Lung (tissue), 16 donors: Measurements from ENCODE around the gene NBPF20. TPM values are rescaled to one million over a fixed set of nuclear protein-coding genes. Genes with fewer than 3 reads are reported as not detected.
A peak's percentile ranks its signal among the peaks of the same experiment; 100 is the strongest.
"Not testable (repeated sequence)": the region's sequence is repeated elsewhere in the genome, so short reads cannot be mapped to it uniquely, and the experiment has no call there.

Experiments
- ATAC-seq: fragments of 200-7000 bp; cut with Tn5 transposase; one replicate; pipeline ENCODE4 v1.9.1; 2020; ENCODE audit warnings: moderate number of reproducible peaks; ENCODE audit not compliant: insufficient read depth, low FRiP score
- DNase-seq, 3 donors: peaks; one replicate each; pipeline ENCODE4 v3.0.0-alpha.2; 2013 to 2017
- H3K27ac ChIP-seq, 2 donors: one replicate each; pipeline ENCODE4 v1.5.1; 2013; ENCODE audit warnings: mild to moderate bottlenecking in 2 of 2, moderate library complexity in 2 of 2, control low read depth in 1 of 2, inconsistent platforms in 1 of 2, low read depth in 1 of 2, low read length in 1 of 2
- H3K27me3 ChIP-seq, 3 donors: one replicate each; pipeline ENCODE4 v1.5.1; 2013; ENCODE audit warnings: low read length in 2 of 3; ENCODE audit not compliant: control insufficient read depth in 3 of 3, insufficient read depth in 3 of 3
- H3K36me3 ChIP-seq, 4 donors: one replicate each; pipeline ENCODE4 v1.5.1; 2013; ENCODE audit warnings: low read length in 4 of 4, mild to moderate bottlenecking in 1 of 4, moderate library complexity in 1 of 4; ENCODE audit not compliant: control insufficient read depth in 4 of 4, insufficient read depth in 4 of 4
- H3K4me1 ChIP-seq, 5 donors: one replicate each; pipeline ENCODE4 v1.5.1; 2013; ENCODE audit warnings: low read length in 5 of 5, mild to moderate bottlenecking in 2 of 5, moderate library complexity in 1 of 5; ENCODE audit not compliant: control insufficient read depth in 5 of 5, insufficient read depth in 5 of 5
- H3K4me3 ChIP-seq: one replicate; pipeline ENCODE4 v1.5.1; 2013; ENCODE audit warnings: mild to moderate bottlenecking, control low read depth, moderate library complexity
- H3K9ac ChIP-seq, 2 donors: one replicate each; pipeline ENCODE4 v1.5.1; 2013; ENCODE audit warnings: low read length in 2 of 2, control low read depth in 1 of 2; ENCODE audit not compliant: insufficient read depth in 1 of 2
- H3K9me3 ChIP-seq, 4 donors: one replicate each; pipeline ENCODE4 v1.5.1; 2013; ENCODE audit warnings: low read length in 3 of 4, mild to moderate bottlenecking in 1 of 4, moderate library complexity in 1 of 4; ENCODE audit not compliant: control insufficient read depth in 4 of 4, insufficient read depth in 3 of 4
- CTCF ChIP-seq: IDR thresholded peaks from 2 replicates; pipeline ENCODE4 v1.5.1; 2012; ENCODE audit warnings: mild to moderate bottlenecking; ENCODE audit errors: control extremely low read depth, extremely low read depth
- WGBS, 2 donors: extraction: QIAGEN DNeasy Blood & Tissue Kit; methylation state at CpG; one replicate each; pipeline ENCODE4 v1.1.7; 2013; 5-methylcytosine and 5-hydroxymethylcytosine counted together
- long read RNA-seq, 5 donors: transcript quantifications; one replicate each; lab custom pipeline, GENCODE V29; 2026
- polyA plus RNA-seq, 2 donors: library from polyadenylated mRNA; stranded (reverse); fragments of 200-250 nt; gene quantifications; one replicate each; pipeline ENCODE4 v1.2.1, GENCODE V29; 2013
- total RNA-seq, 2 donors: library from RNA; depleted of rRNA in 1 of 2; stranded (reverse); fragments of >200 nt in 1 of 2; gene quantifications; one replicate each; pipeline ENCODE4 v1.2.1, GENCODE V29; 2014 to 2021
- donor health status: control.
- donor health status: control.
- donor health status: Bipolar disorder and iron deficiency.
- donor health status: healthy.
- donor health status: DM: yes; HTN: yes; CAD: no.

The NBPF20 gene
- 1 to 10 TPM; 2.1 to 4.6 TPM for total RNA-seq
- polyA plus RNA-seq = under 1 TPM; 0.63 to 0.96 TPM
- long read RNA-seq, donor 1 = 0 reads
- long read RNA-seq, donor 2 = 0 reads
- long read RNA-seq, donor 3 = 0 reads
- long read RNA-seq, donor 4 = 0 reads
- long read RNA-seq, donor 5 = 0 reads

GRCh38 chr1:145425436-145426029 lies at the start of gene NBPF20:
Gene NBPF20, minus strand, starts transcription at chr1:145425603. Its CDS starts 20,331 bp downstream, at chr1:145405272.
- peak within 1 kb of the TSS; percentile 45 for H3K4me3 ChIP-seq
- TF ChIP-seq CTCF = no peak
- peak; percentile 98 for ATAC-seq
- H3K27me3 ChIP-seq = peaks cover 0 to 23% (median 19%) of the 10 kb centered on the region in 3 donors
- 0 to 1% methylated on average over 48 to 50 of the region's 50 CpGs for WGBS, 2 donors
- H3K9me3 ChIP-seq = peaks cover 0 to 3% (median 0%) of the 10 kb centered on the region in 4 donors
- peak within 1 kb of the TSS in 1 of 2 donors; percentile 23 for H3K9ac ChIP-seq
- DNase-seq = peak; percentile 72 to 75 (median 73)
- no peak within 1 kb of the TSS for H3K27ac ChIP-seq
- H3K36me3 ChIP-seq = no peaks in the 10 kb centered on the region
- H3K4me1 ChIP-seq = no peaks in the 10 kb centered on the region

GRCh38 chr1:145474837-145475368 lies 49.5 kb upstream of the NBPF20 start:
- not testable (repeated sequence) for H3K4me3 ChIP-seq, H3K9ac ChIP-seq, H3K36me3 ChIP-seq, H3K9me3 ChIP-seq, H3K27me3 ChIP-seq, DNase-seq, ATAC-seq, H3K27ac ChIP-seq, H3K4me1 ChIP-seq
- WGBS, 2 donors = 28 to 33% methylated on average over 7 of the region's 8 CpGs

- DNase-seq, H3K4me1 ChIP-seq, H3K27ac ChIP-seq, H3K9ac ChIP-seq, H3K36me3 ChIP-seq, H3K4me3 ChIP-seq, H3K9me3 ChIP-seq, ATAC-seq: not testable (repeated sequence)
- WGBS, 2 donors = 77 to 81% methylated on average over 1 of the region's 2 CpGs
- peaks cover 0 to 12% (median 3%) of the 10 kb centered on the region in 3 donors for H3K27me3 ChIP-seq
Observed at GRCh38 chr1:145472731-145473130, 47.3 kb upstream of the NBPF20 start.

- not testable (repeated sequence) for ATAC-seq, H3K4me3 ChIP-seq, H3K27ac ChIP-seq, H3K4me1 ChIP-seq, H3K9ac ChIP-seq, H3K36me3 ChIP-seq, DNase-seq, H3K9me3 ChIP-seq
- WGBS, 2 donors = 74 to 89% methylated on average over 6 of the region's 6 CpGs
- peaks cover 0 to 12% (median 3%) of the 10 kb centered on the region in 3 donors for H3K27me3 ChIP-seq
Observed at GRCh38 chr1:145471365-145471764, 46.0 kb upstream of the NBPF20 start.

GRCh38 chr1:145465405-145466144 lies 40.2 kb upstream of the NBPF20 start:
- Histone ChIP-seq H3K27me3 (peaks cover 0 to 22% (median 12%) of the 10 kb centered on the region in 3 donors), H3K4me3 (peak overlapping the region; percentile 16)
- not testable (repeated sequence) for H3K9ac ChIP-seq, H3K4me1 ChIP-seq, H3K36me3 ChIP-seq, H3K27ac ChIP-seq, H3K9me3 ChIP-seq
- peak; percentile 83 for ATAC-seq
- DNase-seq = peak; percentile 22 to 70 (median 55)
- 1% methylated on average over 18 of the region's 35 CpGs for WGBS, 2 donors

- 17 to 30% methylated on average over 5 to 6 of the region's 21 CpGs for WGBS, 2 donors
Observed at GRCh38 chr1:145464708-145465336, 39.4 kb upstream of the NBPF20 start.

GRCh38 chr1:145464017-145464416 lies 38.6 kb upstream of the NBPF20 start:
- not testable (repeated sequence) for H3K27ac ChIP-seq, H3K9ac ChIP-seq, ATAC-seq, H3K36me3 ChIP-seq, H3K9me3 ChIP-seq, H3K4me1 ChIP-seq, H3K4me3 ChIP-seq, DNase-seq
- peaks cover 0 to 24% (median 12%) of the 10 kb centered on the region in 3 donors for H3K27me3 ChIP-seq
- WGBS, 2 donors = 75 to 85% methylated on average over 2 of the region's 2 CpGs

More at GRCh38 chr1:145464708-145465336, 39.4 kb upstream of the NBPF20 start:
- H3K4me3 ChIP-seq, H3K9ac ChIP-seq, H3K9me3 ChIP-seq, ATAC-seq, H3K27ac ChIP-seq, DNase-seq, H3K36me3 ChIP-seq, H3K4me1 ChIP-seq: not testable (repeated sequence)
- peaks cover 0 to 22% (median 12%) of the 10 kb centered on the region in 3 donors for H3K27me3 ChIP-seq
